ENCODE results near the gene RESP18. TPM values are rescaled to one million over a fixed set of nuclear protein-coding genes. Genes with fewer than 3 reads are reported as not detected.

RESP18 gene
- total and polyA plus RNA-seq, 2 donors (not counting 1 experiment from before 2014, with no cell fraction given): not detected

DNA sequence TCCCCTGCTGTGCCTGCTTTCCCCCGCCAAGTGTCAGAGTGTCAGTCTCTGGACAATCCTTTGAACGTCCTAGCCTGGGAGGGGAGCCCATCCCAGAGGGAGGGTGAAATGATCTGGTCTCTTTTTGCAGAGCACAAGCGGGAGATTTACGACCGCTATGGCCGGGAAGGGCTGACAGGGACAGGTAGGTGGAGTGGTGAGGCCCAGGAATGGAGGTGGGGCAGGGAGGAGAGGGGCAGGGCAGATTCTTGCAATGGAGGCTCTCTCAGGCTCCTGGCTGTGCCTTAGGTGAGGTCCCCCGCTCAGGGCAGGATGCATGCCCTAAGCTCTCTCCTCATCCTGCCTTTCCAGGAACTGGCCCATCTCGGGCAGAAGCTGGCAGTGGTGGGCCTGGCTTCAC, 51.0 kb downstream of the RESP18 start:
- Mint-ChIP-seq H3K27ac (no peak overlapping the region), H3K9me3 (ENCODE audit: insufficient read depth) (no peaks in the 10 kb centered on the region), H3K4me1 (peaks cover 40% of the 10 kb centered on the region), H3K27me3 (no peaks in the 10 kb centered on the region), H3K4me3 (peak overlapping the region; percentile 92)
- intact Hi-C loops (cut with micrococcal nuclease): no loop called here
- Histone ChIP-seq H3K4me1 (ENCODE audit: control insufficient read depth in 2 of 2, insufficient read depth in 2 of 2, low read length in 2 of 2) (peaks cover 32 to 44% of the 10 kb centered on the region in 2 donors), H3K27me3 (replicated peaks in 1 of 4; ENCODE audit: control extremely low read depth in 1 of 4, control insufficient read depth in 3 of 4, insufficient read depth in 4 of 4, low read length in 3 of 4) (no peaks in the 10 kb centered on the region), H4K20me1 (ENCODE audit: control insufficient read depth, insufficient read depth, low read length, poor library complexity, severe bottlenecking) (peaks cover 50% of the 10 kb centered on the region), H3K9ac (ENCODE audit: low read length) (no peak overlapping the region), H3K27ac (ENCODE audit: low read length in 2 of 2) (no peak overlapping the region), H3K4me3 (ENCODE audit: control extremely low read depth in 1 of 5, extremely low read depth in 1 of 5, insufficient read depth in 1 of 5, low read depth in 2 of 5, low read length in 4 of 5) (no peak overlapping the region), H3K9me3 (ENCODE audit: control extremely low read depth in 1 of 3, control insufficient read depth in 2 of 3, insufficient read depth in 1 of 3, low read length in 2 of 3) (no peaks in the 10 kb centered on the region), H3K4me2 (replicated peaks; ENCODE audit: low read depth, low read length, poor library complexity, severe bottlenecking) (no peak overlapping the region), H3K36me3 (replicated peaks in 1 of 2; ENCODE audit: control extremely low read depth in 1 of 2, control insufficient read depth in 1 of 2, extremely low read depth in 1 of 2, insufficient read depth in 2 of 2, low read length in 1 of 2) (peaks cover 2 to 62% of the 10 kb centered on the region in 2 experiments), H2AFZ (ENCODE audit: insufficient read depth, low read depth, low read length, poor library complexity, severe bottlenecking) (no peak overlapping the region), H3K79me2 (ENCODE audit: control insufficient read depth, insufficient read depth, low read length) (peaks cover 8% of the 10 kb centered on the region)
- TF ChIP-seq, protein P1, sequence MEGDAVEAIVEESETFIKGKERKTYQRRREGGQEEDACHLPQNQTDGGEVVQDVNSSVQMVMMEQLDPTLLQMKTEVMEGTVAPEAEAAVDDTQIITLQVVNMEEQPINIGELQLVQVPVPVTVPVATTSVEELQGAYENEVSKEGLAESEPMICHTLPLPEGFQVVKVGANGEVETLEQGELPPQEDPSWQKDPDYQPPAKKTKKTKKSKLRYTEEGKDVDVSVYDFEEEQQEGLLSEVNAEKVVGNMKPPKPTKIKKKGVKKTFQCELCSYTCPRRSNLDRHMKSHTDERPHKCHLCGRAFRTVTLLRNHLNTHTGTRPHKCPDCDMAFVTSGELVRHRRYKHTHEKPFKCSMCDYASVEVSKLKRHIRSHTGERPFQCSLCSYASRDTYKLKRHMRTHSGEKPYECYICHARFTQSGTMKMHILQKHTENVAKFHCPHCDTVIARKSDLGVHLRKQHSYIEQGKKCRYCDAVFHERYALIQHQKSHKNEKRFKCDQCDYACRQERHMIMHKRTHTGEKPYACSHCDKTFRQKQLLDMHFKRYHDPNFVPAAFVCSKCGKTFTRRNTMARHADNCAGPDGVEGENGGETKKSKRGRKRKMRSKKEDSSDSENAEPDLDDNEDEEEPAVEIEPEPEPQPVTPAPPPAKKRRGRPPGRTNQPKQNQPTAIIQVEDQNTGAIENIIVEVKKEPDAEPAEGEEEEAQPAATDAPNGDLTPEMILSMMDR (IDR thresholded peaks at IDR 0.05): no peak
- no peak for TF ChIP-seq EZH2 (IDR thresholded peaks at IDR 0.05; ENCODE audit: borderline replicate concordance, insufficient read depth, low read depth, low read length, poor library complexity, severe bottlenecking)
- ATAC-seq (ENCODE audit: low read depth) (no peak), DNase-seq (no peak)
- WGBS (ENCODE audit: insufficient coverage): 92% methylated on average over 7 of the region's 8 CpGs
- ChIA-PET CTCF (interaction anchor here (0.7 to 15.8 kb wide), 6 partner anchors 12 to 111 kb away, joined by 3 to 239 read pairs (median 4); partner anchors contain the start of genes ANKZF1, ATG9A, GLB1L and STK16), POLR2A (interaction anchor here (0.6 to 7.2 kb wide), 5 partner anchors 13 to 400 kb away, joined by 3 to 106 read pairs (median 39); partner anchors contain the start of genes CNPPD1, RETREG2, TUBA4A and TUBA4B)

DNA sequence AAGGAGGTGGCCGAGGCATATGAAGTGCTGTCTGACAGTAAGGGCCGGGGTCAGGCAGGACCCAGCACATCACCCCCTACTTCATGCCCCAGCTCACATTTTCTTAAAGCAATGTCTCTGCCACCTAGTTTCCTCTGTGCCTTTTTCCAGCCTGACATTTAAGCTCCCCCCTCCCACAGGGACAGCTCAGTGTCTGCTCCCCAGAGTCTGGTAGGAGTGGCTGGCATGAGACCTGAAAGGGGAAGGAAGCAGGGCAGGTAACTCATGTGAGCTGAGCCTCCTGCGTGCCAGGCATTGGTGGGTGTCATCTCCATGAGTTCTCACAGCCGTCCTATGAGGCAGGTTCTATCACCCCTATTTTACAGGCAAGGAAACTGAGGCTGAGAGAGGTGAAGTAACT, 51.9 kb downstream of the RESP18 start:
- H3K36me3 ChIP-seq (replicated peaks in 1 of 2; ENCODE audit: control extremely low read depth in 1 of 2, control insufficient read depth in 1 of 2, extremely low read depth in 1 of 2, insufficient read depth in 2 of 2, low read length in 1 of 2): peaks cover 2 to 56% of the 10 kb centered on the region in 2 experiments
- peak; percentile 55 for DNase-seq

More for the DNA sequence above, 51.9 kb downstream of the RESP18 start:
- Histone ChIP-seq H3K27ac (ENCODE audit: low read length in 2 of 2) (peak overlapping the region; percentile 98 to 100), H4K20me1 (ENCODE audit: control insufficient read depth, insufficient read depth, low read length, poor library complexity, severe bottlenecking) (peaks cover 48% of the 10 kb centered on the region), H3K9me3 (ENCODE audit: control extremely low read depth in 1 of 3, control insufficient read depth in 2 of 3, insufficient read depth in 1 of 3, low read length in 2 of 3) (no peaks in the 10 kb centered on the region), H3K27me3 (replicated peaks in 1 of 4; ENCODE audit: control extremely low read depth in 1 of 4, control insufficient read depth in 3 of 4, insufficient read depth in 4 of 4, low read length in 3 of 4) (no peaks in the 10 kb centered on the region), H3K4me1 (ENCODE audit: control insufficient read depth in 2 of 2, insufficient read depth in 2 of 2, low read length in 2 of 2) (peaks cover 32 to 48% of the 10 kb centered on the region in 2 donors), H3K9ac (ENCODE audit: low read length) (peak overlapping the region; percentile 98), H3K4me2 (replicated peaks; ENCODE audit: low read depth, low read length, poor library complexity, severe bottlenecking) (peak overlapping the region; percentile 93), H3K79me2 (ENCODE audit: control insufficient read depth, insufficient read depth, low read length) (peaks cover 17% of the 10 kb centered on the region), H3K4me3 (ENCODE audit: control extremely low read depth in 1 of 5, extremely low read depth in 1 of 5, insufficient read depth in 1 of 5, low read depth in 2 of 5, low read length in 4 of 5) (no peak overlapping the region), H2AFZ (ENCODE audit: insufficient read depth, low read depth, low read length, poor library complexity, severe bottlenecking) (no peak overlapping the region)
- peaks cover 44% of the 10 kb centered on the region for H3K4me1 Mint-ChIP-seq
- H3K27me3 Mint-ChIP-seq: no peaks in the 10 kb centered on the region
- H3K27ac Mint-ChIP-seq: peak overlapping the region; percentile 96
- POLR2A ChIA-PET: interaction anchor here (0.8 to 7.2 kb wide), 6 partner anchors 14 to 107 kb away, joined by 3 to 106 read pairs (median 22); partner anchors contain the start of genes CNPPD1, DNPEP, RETREG2 and TUBA4A
- 69% methylated on average over 3 of the region's 4 CpGs for WGBS (ENCODE audit: insufficient coverage)
- peak overlapping the region; percentile 92 for H3K4me3 Mint-ChIP-seq
- CTCF ChIA-PET: interaction anchor here (0.6 to 15.8 kb wide), 12 partner anchors 13 to 126 kb away, joined by 3 to 239 read pairs (median 4); partner anchors contain the start of genes ANKZF1, ATG9A, CNPPD1 and GLB1L
- no peaks in the 10 kb centered on the region for H3K9me3 Mint-ChIP-seq (ENCODE audit: insufficient read depth)
- ATAC-seq (ENCODE audit: low read depth): no peak
- TF ChIP-seq, protein P1 (IDR thresholded peaks at IDR 0.05): no peak
- no peak for TF ChIP-seq EZH2 (IDR thresholded peaks at IDR 0.05; ENCODE audit: borderline replicate concordance, insufficient read depth, low read depth, low read length, poor library complexity, severe bottlenecking)
- intact Hi-C loops (cut with micrococcal nuclease): no loop called here
